Skin of body (tissue), 2 donors: Measurements from ENCODE around the gene NSF. TPM values are rescaled to one million over a fixed set of nuclear protein-coding genes. Genes with fewer than 3 reads are reported as not detected.

Experiments
- DNase-seq: peaks from one replicate; lab custom pipeline; 2025; lab: John Stamatoyannopoulos, UW
- total RNA-seq: library from RNA; depleted of rRNA; stranded (reverse); fragments of >200 nt; gene quantifications from one replicate; pipeline ENCODE4 v1.2.3, GENCODE V29; 2014

The NSF gene
- total RNA-seq, 1 donor from 2014 or later = 26.4 TPM

GRCh38 chr17:46717999-46718398 lies 127.5 kb downstream of the NSF start:
- DNase-seq = no peak

GRCh38 chr17:46719891-46720290 lies 129.4 kb downstream of the NSF start:
- DNase-seq = no peak

GRCh38 chr17:46720408-46720807 lies 129.9 kb downstream of the NSF start:
- no peak for DNase-seq

DNA sequence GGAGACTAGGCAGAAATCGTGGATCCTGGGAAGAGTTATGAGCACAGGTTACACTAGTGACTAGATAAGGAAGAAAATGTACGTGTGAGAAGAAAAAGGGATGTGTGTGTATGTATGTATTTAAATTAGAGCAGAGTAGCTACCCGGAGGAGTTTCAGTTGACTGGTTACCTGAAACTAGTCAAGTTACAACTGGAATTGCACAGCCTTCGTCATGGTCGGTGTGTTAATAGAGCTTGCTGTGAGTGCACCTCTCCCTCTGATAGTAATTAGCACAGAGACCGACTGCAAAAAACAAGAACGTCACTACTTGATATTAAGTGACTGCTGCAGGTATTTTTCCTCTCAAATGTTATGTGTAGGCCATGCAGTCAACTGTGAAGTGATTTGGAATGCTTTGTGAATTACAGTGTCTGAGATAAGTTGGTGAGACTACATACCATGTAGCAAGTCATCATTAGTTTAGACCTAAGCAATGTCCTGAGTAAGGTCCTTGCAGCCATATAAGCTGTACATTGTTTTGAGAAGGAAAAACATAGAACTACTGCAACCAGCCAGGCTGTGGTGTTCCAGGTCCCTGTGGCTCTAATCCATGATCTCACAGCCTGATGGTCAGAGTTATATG lies 132.3 kb downstream of the NSF start:
- no peak for DNase-seq

DNA sequence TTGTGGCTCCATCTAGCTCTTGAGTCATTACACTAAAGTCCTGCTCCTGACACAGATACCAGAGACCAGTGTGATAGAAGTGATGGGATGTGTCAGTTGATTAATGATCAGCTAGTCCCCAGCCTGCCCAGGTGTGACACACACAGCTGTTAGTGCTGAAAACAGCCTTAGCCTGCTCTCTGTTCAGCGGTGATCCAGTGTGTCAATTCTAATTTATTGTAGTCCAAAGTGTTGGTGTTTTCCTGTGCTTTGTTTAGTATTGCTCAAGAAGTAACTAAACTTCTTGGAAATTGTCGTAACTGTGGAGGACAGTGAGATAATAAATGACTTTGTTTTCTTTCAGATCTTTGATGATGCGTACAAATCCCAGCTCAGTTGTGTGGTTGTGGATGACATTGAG lies 135.7 kb downstream of the NSF start:
- no peak for DNase-seq

DNA sequence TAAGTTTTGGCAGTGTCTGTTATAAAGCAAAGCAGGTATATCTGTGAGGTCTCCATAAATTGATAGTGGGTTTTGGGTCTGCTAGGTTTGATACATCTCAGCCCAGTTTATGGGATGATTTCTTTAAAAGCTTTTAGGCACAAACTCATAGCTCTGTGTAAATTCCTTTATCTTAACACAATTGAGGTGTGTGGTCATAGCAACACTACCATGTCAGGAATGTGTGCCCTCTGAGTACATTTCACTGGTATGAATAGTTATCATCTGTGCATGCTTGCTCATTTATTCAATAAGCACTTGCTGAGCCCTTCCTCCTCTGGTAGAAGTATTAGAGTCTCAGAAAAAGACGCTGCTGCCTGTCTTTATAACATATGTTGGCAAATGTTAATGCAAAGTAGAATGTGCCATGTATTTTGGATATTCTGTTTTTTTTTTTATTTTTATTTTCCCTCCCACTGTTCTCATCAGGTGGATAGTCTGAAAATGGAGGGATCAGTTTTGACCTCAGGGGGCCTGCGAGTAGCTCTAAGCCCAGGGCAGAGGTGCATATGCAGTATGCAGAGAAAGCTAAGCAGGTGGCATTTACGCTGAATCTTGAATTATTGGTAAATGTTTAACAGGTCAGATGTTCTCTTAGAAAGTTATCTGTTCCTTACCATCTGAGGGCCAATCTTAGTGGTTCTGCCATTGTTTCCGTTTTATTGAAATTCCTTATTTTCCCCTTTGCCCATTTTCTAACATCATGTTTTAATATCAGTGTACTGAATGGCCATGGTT lies 137.3 kb downstream of the NSF start:
- DNase-seq = no peak

GRCh38 chr17:46730026-46730425 lies 139.6 kb downstream of the NSF start:
- DNase-seq = no peak

DNA sequence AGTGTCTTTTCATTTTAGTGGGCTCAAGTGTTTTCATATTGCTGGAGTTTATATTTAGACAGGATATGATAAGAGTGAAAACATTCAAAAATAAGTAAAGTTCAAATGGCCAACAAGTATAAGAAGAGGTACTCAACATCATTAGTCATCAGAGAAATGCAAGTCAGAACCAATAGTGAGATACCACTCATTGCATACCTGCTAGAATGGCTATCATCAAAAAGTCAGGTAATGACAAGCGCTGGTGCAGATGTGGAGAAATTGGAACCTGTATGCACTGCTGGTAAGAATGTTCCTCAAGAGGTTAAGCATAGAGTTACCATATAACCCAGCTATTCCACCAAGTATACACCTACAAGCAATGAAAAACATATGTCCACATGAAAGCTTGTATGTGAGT lies 140.2 kb downstream of the NSF start:
- no peak for DNase-seq

GRCh38 chr17:46732160-46732559 lies 141.7 kb downstream of the NSF start:
- DNase-seq = no peak

DNA sequence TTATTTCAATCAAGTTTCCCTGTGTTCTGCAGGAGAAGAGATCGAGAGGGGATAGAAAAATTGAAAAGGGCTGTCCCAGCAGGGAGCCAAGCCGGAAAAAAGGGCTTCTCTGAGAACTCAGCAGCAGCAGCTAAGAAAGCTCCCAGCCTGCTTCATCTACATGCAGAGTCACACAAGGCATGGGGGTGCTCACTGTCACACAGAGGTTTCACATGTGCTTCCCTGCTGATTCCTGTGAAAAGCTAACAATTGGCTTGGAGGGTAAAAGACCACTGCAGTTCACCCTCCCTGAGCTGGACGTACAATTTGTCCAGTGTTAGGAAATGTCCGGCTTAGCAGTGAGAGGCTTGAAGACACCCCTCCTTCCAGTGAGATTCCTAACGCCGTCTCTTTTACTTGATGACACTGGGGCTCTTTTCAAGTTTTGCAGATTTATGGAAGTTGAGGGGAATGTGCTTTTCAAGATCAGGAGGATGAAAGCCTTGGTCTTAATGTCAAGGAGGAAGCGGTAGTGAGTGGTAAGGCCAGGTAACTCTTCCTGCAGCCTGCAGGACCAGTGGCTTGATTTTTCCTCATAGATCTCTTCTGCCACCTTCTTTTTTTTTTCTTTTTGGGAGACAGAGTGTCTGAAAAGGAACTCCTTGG lies 142.4 kb downstream of the NSF start:
- DNase-seq = peak; percentile 24

DNA sequence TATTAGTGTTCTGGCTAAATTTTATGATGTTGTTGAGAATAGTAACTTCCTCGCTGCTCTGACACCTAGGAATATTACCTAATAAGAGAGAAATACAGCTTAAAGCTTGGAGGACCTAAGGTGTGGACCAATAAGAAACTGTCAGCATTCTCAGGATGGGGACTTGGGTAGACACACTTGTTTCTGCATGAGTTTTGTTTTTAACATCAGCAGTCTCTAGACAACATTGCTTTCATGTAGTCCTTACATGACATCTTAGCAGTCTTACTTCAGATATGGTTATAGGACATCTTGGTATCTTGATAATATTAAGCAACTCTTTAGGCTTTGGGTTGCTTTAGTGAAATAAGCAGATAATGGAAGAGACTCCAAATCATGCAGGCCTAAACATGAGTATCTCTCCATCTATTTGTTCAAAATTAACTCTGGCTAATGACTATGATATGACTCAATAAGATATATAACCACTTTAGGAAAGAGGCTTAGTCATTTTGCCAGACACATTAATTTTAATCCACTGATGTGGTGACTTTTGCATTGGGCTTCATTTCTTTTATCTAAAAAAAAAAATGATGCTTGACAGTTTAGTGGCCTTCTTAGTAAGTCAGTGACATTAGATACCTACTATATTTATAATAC lies 143.5 kb downstream of the NSF start:
- no peak for DNase-seq

DNA sequence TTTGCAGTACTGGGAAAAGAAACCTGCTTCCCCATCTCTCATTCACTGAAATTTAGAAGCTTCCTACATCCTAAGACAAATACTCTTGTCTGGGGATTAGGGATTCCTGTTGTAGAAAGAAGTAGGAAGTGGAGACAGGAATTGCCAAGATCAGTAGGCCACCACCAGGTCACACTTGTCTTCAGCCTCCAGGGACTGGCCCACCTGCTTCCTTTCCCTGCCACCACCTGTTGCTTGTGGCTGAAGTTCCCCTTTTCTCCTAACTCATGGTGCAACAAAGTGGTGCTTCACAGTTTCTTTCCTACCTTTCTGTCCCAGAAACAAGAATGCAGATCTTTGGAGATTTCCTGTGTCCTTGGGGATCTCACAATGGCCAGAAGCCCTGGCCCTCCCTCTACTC lies 145.6 kb downstream of the NSF start:
- no peak for DNase-seq

- no peak for DNase-seq
Measured at GRCh38 chr17:46737326-46737725, 146.9 kb downstream of the NSF start.

DNA sequence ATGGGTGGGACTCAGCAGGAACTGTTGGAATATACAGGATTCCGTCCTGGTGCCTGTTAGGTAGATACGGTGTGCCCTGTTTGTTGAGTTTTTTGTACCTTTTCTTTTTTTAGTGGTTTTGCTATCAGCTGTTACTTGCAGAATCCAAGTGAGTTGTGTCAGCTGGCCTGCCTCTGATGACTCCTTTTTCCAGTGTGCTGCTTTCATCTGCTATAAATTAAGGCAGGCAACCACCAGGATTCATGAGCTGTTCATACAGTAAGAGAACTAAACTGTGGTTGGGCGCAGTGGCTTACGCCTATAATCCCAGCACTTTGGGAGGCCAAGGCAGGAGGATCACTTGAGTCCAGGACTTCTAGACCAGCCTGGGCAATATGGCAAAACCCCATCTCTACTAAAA lies 148.1 kb downstream of the NSF start:
- no peak for DNase-seq

GRCh38 chr17:46739982-46740381 lies 149.5 kb downstream of the NSF start:
- DNase-seq = no peak

- no peak for DNase-seq
Measured at GRCh38 chr17:46741122-46741730, 150.8 kb downstream of the NSF start.

- DNase-seq = no peak
Measured at GRCh38 chr17:46742565-46743270, 152.2 kb downstream of the NSF start.

DNA sequence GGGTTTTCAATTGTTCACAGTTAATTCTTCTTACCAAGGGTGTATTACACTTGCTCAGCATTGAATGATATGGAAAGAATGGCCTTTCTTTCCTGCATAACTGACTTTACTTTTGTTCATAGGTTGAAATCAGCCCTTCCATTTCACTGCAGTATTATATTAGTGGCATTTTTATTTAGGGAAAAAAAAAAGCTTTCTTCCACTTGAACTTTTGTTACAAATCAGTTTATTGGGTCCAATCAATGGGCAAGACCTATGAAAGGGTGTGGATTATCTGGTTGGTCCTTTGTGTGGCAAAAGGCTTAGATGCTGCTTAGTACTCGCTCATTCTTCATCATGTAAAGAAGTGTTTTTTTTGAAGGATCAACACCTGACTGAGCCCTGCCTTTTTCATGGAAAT lies 154.0 kb downstream of the NSF start:
- no peak for DNase-seq

DNA sequence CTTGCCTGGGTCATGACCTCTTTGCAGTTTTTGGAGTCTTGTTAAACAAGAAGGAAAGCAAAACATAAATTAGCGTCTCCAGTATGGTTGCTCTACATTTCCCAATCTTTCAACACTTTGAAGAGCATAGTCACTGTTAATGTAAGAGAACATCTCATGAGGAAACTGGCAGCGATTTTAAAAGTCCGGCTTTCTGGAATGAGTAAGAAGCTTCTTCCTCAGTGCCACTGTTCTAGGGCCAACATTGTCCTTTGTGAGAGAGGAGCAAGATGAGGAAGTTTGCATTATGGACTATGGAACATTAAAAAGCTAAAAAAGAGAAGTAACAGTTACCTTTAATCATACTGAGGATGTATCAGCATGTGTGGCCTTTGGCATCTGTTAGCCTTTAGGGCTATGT lies 154.9 kb downstream of the NSF start:
- DNase-seq = no peak

GRCh38 chr17:46751425-46751824 lies 161.0 kb downstream of the NSF start:
- no peak for DNase-seq

GRCh38 chr17:46753776-46754175 lies 163.3 kb downstream of the NSF start:
- no peak for DNase-seq
